Upper lobe of right lung (tissue), 1 donor: ENCODE measurements around the gene PRKCE. TPM values are rescaled to one million over a fixed set of nuclear protein-coding genes. Genes with fewer than 3 reads are reported as not detected.

Source experiments
- ATAC-seq: fragments of 200-7000 bp; cut with Tn5 transposase; one replicate; pipeline ENCODE4 v1.9.1; 2020; ENCODE audit warnings: mild to moderate bottlenecking, moderate library complexity
- DNase-seq: peaks from one replicate; pipeline ENCODE4 v3.0.0-alpha.2; 2020
- H3K27ac ChIP-seq: fragments of 200-600 bp; one replicate; pipeline ENCODE4 v1.8.0; 2022
- H3K27me3 ChIP-seq: fragments of 200-600 bp; one replicate; pipeline ENCODE4 v1.8.0; 2022; ENCODE audit warnings: mild to moderate bottlenecking
- H3K36me3 ChIP-seq: fragments of 200-600 bp; one replicate; pipeline ENCODE4 v1.8.0; 2022
- H3K4me1 ChIP-seq: fragments of 200-600 bp; one replicate; pipeline ENCODE4 v1.8.0; 2022
- H3K4me3 ChIP-seq: fragments of 200-600 bp; one replicate; pipeline ENCODE4 v1.8.0; 2022; ENCODE audit warnings: mild to moderate bottlenecking
- H3K9me3 ChIP-seq: fragments of 200-600 bp; one replicate; pipeline ENCODE4 v1.8.0; 2022
- intact Hi-C: fragments of 100-400 bp; cut with DNase I; formaldehyde crosslinking; loops from one replicate; pipeline ENCODE4 v1.11.0; 2022
- total RNA-seq: library from RNA; stranded (reverse); fragmentation: NEBNext Ultra II Directional; extraction: Animal tissue kit (Norgen Biotek cat#: 25700); gene quantifications from one replicate; pipeline ENCODE4 v1.2.1, GENCODE V29; 2021
- TF ChIP-seq, protein P1 (sequence below): fragments of 200-600 bp; IDR thresholded peaks from one replicate; pipeline ENCODE4 v1.8.0; 2022; ENCODE audit warnings: antibody characterized with exemption
- donor health status: DM: no; HTN: yes; CAD: no; lungs with severe emphysema.

The PRKCE gene
- total RNA-seq, 1 donor from 2014 or later, result 65.6 TPM

DNA sequence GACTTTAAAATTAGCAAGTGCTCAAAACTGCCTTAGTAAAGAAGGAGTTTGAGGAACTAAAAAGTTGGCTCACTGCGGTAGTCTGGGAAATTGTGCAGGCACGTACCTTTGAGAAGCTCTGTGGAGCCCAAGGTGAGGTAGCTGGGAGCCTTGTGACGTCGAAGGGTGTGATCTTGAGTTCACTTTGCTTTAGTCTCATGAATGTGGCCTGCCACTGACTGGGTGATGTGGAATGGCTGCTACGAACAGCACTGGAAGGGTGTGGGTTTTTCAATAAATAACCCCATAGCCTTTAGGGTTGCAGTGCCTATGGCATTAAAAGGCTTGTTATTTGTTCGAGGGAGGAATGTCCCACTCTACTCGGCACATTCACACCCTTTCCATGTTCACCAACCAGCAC lies 312.3 kb downstream of the PRKCE start:
- intact Hi-C loops, result no loop called here
- no peak overlapping the region for H3K4me3 ChIP-seq
- H3K27me3 ChIP-seq, result no peaks in the 10 kb centered on the region
- no peak for DNase-seq
- H3K9me3 ChIP-seq, result no peaks in the 10 kb centered on the region
- H3K4me1 ChIP-seq, result peaks cover 40% of the 10 kb centered on the region
- peak overlapping the region; percentile 59 for H3K27ac ChIP-seq
- H3K36me3 ChIP-seq, result no peaks in the 10 kb centered on the region
- no peak for ATAC-seq
- TF ChIP-seq, protein P1, sequence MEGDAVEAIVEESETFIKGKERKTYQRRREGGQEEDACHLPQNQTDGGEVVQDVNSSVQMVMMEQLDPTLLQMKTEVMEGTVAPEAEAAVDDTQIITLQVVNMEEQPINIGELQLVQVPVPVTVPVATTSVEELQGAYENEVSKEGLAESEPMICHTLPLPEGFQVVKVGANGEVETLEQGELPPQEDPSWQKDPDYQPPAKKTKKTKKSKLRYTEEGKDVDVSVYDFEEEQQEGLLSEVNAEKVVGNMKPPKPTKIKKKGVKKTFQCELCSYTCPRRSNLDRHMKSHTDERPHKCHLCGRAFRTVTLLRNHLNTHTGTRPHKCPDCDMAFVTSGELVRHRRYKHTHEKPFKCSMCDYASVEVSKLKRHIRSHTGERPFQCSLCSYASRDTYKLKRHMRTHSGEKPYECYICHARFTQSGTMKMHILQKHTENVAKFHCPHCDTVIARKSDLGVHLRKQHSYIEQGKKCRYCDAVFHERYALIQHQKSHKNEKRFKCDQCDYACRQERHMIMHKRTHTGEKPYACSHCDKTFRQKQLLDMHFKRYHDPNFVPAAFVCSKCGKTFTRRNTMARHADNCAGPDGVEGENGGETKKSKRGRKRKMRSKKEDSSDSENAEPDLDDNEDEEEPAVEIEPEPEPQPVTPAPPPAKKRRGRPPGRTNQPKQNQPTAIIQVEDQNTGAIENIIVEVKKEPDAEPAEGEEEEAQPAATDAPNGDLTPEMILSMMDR, result no peak

DNA sequence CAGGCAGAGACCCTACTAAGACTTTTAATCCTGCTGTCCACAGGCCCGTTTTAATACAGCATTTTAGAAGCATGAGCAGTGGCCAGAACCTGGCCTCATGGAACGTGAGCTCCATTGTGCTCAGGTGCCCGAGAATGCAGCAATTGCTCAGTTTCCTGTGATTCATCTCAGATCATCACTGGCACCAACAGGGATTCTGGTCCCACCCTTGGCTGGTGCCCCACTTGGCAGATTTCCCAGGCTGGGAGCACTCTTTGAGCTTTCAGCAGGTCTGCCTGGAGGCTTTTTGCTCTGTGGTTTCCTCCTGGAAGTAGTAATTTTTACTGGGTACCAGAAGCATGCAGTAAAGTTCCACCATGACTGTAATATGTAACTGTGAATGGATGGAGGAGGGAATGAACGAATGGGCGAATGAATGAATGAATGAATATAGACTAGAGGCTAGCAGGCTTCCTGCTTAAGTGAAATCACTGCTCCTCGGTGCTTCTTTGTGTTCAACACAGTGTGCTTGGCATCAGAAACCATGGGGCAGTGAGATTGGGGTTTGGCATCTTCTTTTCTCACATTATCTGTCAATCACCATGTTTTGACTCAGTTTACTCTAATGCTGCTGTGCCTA lies 312.9 kb downstream of the PRKCE start:
- H3K27ac ChIP-seq, result peak overlapping the region; percentile 59
- intact Hi-C loops, result no loop called here
- peaks cover 40% of the 10 kb centered on the region for H3K4me1 ChIP-seq
- no peaks in the 10 kb centered on the region for H3K27me3 ChIP-seq
- no peaks in the 10 kb centered on the region for H3K36me3 ChIP-seq
- ATAC-seq (peak; percentile 45), DNase-seq (peak; percentile 78)
- no peaks in the 10 kb centered on the region for H3K9me3 ChIP-seq
- TF ChIP-seq, protein P1, result no peak
- no peak overlapping the region for H3K4me3 ChIP-seq

DNA sequence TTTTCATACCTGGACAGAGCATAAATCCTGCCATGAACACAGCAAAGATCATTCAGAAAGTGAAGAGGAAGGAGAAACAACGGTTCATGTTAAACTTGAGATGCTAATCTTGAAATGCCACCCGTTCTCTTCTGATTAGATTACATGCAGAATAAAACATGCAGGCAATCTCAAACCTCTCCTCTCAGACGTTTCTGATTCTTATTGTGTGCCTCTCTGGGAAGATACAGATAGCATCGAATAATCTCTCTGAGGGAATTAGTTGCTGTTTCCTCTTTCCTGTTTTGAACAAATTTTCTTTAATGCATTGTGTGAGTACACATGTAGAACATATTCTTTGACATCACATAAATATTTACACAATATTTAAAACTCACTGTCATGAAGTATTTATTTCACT lies 313.4 kb downstream of the PRKCE start:
- Histone ChIP-seq H3K4me3 (no peak overlapping the region), H3K36me3 (no peaks in the 10 kb centered on the region), H3K4me1 (peaks cover 40% of the 10 kb centered on the region), H3K27me3 (no peaks in the 10 kb centered on the region), H3K9me3 (no peaks in the 10 kb centered on the region), H3K27ac (peak overlapping the region; percentile 59)
- TF ChIP-seq, protein P1, result no peak
- intact Hi-C loops, result no loop called here
- no peak for ATAC-seq
- DNase-seq, result no peak

DNA sequence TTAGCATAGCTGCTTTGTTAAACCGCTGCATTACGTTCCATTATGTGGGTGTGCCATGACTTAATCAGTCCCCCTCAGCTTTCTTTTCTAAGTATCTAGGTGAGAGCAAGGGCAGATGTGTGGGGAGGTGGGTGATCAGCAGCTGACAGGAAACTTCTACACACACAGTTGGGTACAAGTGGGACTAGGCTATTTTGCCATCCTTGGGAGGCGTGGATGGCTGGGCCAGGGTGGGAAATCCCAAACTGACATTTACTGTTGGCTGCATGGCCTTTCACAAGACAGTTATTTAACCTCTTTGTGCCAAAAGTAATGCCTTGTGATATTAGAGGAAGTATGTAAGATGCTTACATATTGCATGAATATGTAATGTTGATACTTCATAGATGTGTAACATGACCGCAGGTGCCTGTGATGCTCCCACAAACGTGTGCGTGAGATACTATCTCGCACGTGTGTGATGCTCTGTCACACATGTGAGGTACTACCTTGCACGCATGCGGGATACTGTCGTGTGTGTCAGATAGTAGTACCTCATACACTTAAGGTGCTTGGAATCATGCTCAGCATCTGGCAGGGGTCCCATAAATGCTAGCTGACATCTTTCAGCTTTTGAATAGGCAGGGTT lies 314.5 kb downstream of the PRKCE start:
- no peak for ATAC-seq

DNA sequence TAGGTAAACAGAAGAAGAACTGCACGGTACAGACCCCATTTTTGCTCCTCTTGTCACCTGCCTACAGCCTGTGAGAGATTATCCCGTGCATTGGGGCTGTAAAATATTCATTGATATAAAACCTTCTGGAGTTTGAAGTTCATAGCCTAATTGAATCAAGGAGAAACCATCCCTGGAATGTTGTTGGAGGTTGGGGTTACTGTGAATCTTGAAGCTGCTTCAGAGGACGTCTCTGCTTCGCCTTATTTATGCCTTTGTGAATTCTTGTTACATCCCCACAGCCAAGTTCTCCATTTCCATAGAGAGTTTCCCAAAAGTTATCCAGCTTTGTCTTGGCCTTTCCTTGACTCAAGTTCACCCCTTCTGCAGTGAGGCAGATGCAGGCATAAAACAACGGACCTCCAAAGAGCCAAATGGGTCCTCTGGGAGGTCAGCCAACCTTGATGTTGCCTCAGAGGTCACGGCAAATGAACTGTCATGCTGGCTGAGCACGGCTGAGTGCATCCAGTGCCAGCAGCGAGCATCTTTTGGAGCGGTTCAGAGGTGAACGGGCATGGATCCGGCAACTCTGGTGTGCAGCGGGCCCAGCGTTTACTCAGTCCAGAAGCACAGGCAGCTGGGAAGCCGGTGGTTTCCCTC lies 317.6 kb downstream of the PRKCE start:
- Histone ChIP-seq H3K9me3 (no peaks in the 10 kb centered on the region), H3K27me3 (no peaks in the 10 kb centered on the region), H3K36me3 (no peaks in the 10 kb centered on the region), H3K27ac (no peak overlapping the region), H3K4me1 (peaks cover 10% of the 10 kb centered on the region), H3K4me3 (no peak overlapping the region)
- ATAC-seq, result peak; percentile 39
- TF ChIP-seq, protein P1, result no peak
- intact Hi-C loops, result no loop called here
- DNase-seq, result no peak

More for the DNA sequence above, 314.5 kb downstream of the PRKCE start:
- DNase-seq, result no peak
- TF ChIP-seq, protein P1, result no peak
- Histone ChIP-seq H3K9me3 (no peaks in the 10 kb centered on the region), H3K36me3 (no peaks in the 10 kb centered on the region), H3K27me3 (no peaks in the 10 kb centered on the region), H3K27ac (no peak overlapping the region), H3K4me3 (no peak overlapping the region), H3K4me1 (peaks cover 32% of the 10 kb centered on the region)
- intact Hi-C loops, result no loop called here
